ENCODE measurements around the gene WFIKKN2.

- TF ChIP-seq CTCF (IDR thresholded peaks at IDR 0.05) (no peak), POLR2A (IDR thresholded peaks at IDR 0.05; ENCODE audit: low read depth) (no peak)
Observed at GRCh38 chr17:50798424-50799288, 36.7 kb upstream of the WFIKKN2 start.

Data from esophagus muscularis mucosa (tissue), 3 donors.